WTC11 (cell line): ENCODE measurements around the gene BCL7A.

Source experiments
- CREB1 ChIP-seq: sonication (generic); formaldehyde crosslinking; IDR thresholded peaks from 2 replicates; pipeline ENCODE4 v1.8.0; 2023; ENCODE audit warnings: mild to moderate bottlenecking, missing genetic modification reagents
- ETV6 ChIP-seq: sonication (generic); formaldehyde crosslinking; IDR thresholded peaks from 2 replicates; pipeline ENCODE4 v1.8.1; 2022; ENCODE audit warnings: mild to moderate bottlenecking, missing genetic modification reagents
- FOXJ3 ChIP-seq: sonication (generic); formaldehyde crosslinking; IDR thresholded peaks from 2 replicates; pipeline ENCODE4 v1.9.0; 2021; ENCODE audit warnings: missing genetic modification reagents, mild to moderate bottlenecking, borderline replicate concordance
- MAX ChIP-seq: sonication (generic); formaldehyde crosslinking; IDR thresholded peaks from 2 replicates; pipeline ENCODE4 v1.8.0; 2022; ENCODE audit warnings: mild to moderate bottlenecking, missing genetic modification reagents
- MYBL2 ChIP-seq: sonication (generic); formaldehyde crosslinking; IDR thresholded peaks from 2 replicates; pipeline ENCODE4 v1.8.1; 2023; ENCODE audit warnings: mild to moderate bottlenecking, moderate library complexity, missing genetic modification reagents
- STAT6 ChIP-seq: sonication (generic); formaldehyde crosslinking; conservative IDR thresholded peaks from 2 replicates; pipeline ENCODE4 v1.8.1; 2023; ENCODE audit warnings: mild to moderate bottlenecking, low read depth, missing genetic modification reagents, moderate library complexity
- ZNF121 ChIP-seq: sonication (generic); formaldehyde crosslinking; IDR thresholded peaks from 2 replicates; pipeline ENCODE4 v1.8.0; 2023; ENCODE audit warnings: missing genetic modification reagents
- ZNF138 ChIP-seq: sonication (generic); formaldehyde crosslinking; conservative IDR thresholded peaks from 2 replicates; pipeline ENCODE4 v1.8.1; 2022; ENCODE audit warnings: mild to moderate bottlenecking, moderate library complexity, missing genetic modification reagents
- TF ChIP-seq, protein P1 (sequence below): fragments of 200-600 bp; IDR thresholded peaks from 2 replicates; pipeline ENCODE4 v1.8.0; 2022; ENCODE audit warnings: antibody characterized with exemption
- TF ChIP-seq, protein P2 (sequence below): fragments of 250-450 bp; sonication (Bioruptor Pico); IDR thresholded peaks from 2 replicates; pipeline ENCODE4 v2.1.2; 2022; ENCODE audit warnings: mild to moderate bottlenecking, moderate library complexity
- TF ChIP-seq, protein P3 (sequence below): sonication (generic); formaldehyde crosslinking; IDR thresholded peaks from 2 replicates; pipeline ENCODE4 v1.8.1; 2023; ENCODE audit warnings: mild to moderate bottlenecking, missing genetic modification reagents
- TF ChIP-seq, protein P4 (sequence below): sonication (generic); formaldehyde crosslinking; IDR thresholded peaks from 2 replicates; pipeline ENCODE4 v1.8.1; 2022; ENCODE audit warnings: missing genetic modification reagents, borderline replicate concordance

DNA sequence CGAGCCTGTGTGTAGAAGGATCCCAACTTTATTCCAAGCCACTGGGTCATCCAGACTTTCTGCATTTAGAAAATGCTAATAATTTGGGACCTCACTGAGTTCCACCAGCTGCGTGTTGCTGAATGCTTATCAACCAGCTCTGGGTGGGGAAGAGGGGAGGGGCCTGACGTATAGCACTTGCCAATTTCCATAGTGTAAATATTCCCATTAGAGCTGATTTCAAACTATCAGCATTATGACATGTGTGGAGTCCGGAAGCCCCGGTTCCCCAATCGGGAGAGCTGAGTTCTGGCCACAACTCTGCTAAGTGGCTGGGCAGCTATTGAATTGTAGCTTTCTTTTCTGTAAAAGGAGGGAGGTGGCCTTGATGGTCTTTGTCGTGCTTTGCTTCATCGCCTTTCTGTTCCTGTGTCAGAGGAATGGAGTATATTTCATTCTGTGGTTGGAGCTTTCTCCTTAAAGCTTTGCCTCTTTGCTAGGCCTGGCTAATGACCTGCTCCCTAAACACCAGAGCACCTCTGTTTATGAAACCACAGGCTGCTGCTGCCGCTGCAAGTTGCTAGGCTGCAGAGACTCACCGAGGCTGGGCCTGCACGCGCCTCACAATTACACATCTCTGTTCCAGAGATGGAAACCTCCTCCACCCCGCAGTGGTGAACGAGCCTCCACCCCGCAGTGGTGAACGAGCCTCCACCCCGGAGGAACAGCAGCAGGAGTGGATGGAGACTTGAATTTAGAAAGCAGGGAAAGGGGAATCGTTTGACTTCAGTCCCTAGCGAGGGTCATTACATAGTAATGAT is 7.7 kb upstream of the BCL7A start:
- TF ChIP-seq, protein P1, sequence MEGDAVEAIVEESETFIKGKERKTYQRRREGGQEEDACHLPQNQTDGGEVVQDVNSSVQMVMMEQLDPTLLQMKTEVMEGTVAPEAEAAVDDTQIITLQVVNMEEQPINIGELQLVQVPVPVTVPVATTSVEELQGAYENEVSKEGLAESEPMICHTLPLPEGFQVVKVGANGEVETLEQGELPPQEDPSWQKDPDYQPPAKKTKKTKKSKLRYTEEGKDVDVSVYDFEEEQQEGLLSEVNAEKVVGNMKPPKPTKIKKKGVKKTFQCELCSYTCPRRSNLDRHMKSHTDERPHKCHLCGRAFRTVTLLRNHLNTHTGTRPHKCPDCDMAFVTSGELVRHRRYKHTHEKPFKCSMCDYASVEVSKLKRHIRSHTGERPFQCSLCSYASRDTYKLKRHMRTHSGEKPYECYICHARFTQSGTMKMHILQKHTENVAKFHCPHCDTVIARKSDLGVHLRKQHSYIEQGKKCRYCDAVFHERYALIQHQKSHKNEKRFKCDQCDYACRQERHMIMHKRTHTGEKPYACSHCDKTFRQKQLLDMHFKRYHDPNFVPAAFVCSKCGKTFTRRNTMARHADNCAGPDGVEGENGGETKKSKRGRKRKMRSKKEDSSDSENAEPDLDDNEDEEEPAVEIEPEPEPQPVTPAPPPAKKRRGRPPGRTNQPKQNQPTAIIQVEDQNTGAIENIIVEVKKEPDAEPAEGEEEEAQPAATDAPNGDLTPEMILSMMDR: no peak
- TF ChIP-seq MAX (CRISPR knock-in tag) (no peak), CREB1 (CRISPR knock-in tag) (no peak), MYBL2 (CRISPR knock-in tag) (no peak), ETV6 (CRISPR knock-in tag) (no peak), ZNF121 (CRISPR knock-in tag) (no peak), FOXJ3 (CRISPR knock-in tag) (no peak), STAT6 (CRISPR knock-in tag) (no peak), ZNF138 (CRISPR knock-in tag) (no peak)
- TF ChIP-seq, protein P2, sequence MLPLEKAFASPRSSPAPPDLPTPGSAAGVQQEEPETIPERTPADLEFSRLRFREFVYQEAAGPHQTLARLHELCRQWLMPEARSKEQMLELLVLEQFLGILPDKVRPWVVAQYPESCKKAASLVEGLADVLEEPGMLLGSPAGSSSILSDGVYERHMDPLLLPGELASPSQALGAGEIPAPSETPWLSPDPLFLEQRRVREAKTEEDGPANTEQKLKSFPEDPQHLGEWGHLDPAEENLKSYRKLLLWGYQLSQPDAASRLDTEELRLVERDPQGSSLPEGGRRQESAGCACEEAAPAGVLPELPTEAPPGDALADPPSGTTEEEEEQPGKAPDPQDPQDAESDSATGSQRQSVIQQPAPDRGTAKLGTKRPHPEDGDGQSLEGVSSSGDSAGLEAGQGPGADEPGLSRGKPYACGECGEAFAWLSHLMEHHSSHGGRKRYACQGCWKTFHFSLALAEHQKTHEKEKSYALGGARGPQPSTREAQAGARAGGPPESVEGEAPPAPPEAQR: no peak
- TF ChIP-seq, protein P3, sequence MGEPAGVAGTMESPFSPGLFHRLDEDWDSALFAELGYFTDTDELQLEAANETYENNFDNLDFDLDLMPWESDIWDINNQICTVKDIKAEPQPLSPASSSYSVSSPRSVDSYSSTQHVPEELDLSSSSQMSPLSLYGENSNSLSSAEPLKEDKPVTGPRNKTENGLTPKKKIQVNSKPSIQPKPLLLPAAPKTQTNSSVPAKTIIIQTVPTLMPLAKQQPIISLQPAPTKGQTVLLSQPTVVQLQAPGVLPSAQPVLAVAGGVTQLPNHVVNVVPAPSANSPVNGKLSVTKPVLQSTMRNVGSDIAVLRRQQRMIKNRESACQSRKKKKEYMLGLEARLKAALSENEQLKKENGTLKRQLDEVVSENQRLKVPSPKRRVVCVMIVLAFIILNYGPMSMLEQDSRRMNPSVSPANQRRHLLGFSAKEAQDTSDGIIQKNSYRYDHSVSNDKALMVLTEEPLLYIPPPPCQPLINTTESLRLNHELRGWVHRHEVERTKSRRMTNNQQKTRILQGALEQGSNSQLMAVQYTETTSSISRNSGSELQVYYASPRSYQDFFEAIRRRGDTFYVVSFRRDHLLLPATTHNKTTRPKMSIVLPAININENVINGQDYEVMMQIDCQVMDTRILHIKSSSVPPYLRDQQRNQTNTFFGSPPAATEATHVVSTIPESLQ: no peak
- TF ChIP-seq, protein P4, sequence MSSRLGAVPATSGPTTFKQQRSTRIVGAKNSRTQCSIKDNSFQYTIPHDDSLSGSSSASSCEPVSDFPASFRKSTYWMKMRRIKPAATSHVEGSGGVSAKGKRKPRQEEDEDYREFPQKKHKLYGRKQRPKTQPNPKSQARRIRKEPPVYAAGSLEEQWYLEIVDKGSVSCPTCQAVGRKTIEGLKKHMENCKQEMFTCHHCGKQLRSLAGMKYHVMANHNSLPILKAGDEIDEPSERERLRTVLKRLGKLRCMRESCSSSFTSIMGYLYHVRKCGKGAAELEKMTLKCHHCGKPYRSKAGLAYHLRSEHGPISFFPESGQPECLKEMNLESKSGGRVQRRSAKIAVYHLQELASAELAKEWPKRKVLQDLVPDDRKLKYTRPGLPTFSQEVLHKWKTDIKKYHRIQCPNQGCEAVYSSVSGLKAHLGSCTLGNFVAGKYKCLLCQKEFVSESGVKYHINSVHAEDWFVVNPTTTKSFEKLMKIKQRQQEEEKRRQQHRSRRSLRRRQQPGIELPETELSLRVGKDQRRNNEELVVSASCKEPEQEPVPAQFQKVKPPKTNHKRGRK (CRISPR knock-in tag): no peak
